Neural cell (in vitro differentiated cells): Measurements from ENCODE around the gene SLC5A5. TPM values are rescaled to one million over a fixed set of nuclear protein-coding genes. Genes with fewer than 3 reads are reported as not detected.

Source experiments
- H2AFZ ChIP-seq: fragments of 200-600, 300-800 bp; sonication (generic), shearing (Covaris generic); 2 replicates; pipeline ENCODE4 v1.6.0; 2014; ENCODE audit warnings: low read depth, mild to moderate bottlenecking, antibody characterized with exemption, low read length, moderate library complexity
- H3F3A ChIP-seq: fragments of 200-600 bp; shearing (Covaris generic); 2 replicates; pipeline ENCODE4 v1.6.1; 2016; ENCODE audit warnings: mild to moderate bottlenecking, moderate library complexity, mixed read lengths, antibody characterized with exemption, low read length; ENCODE audit not compliant: insufficient read depth, poor library complexity, severe bottlenecking
- H3K27ac ChIP-seq: fragments of 200-600, 300-800 bp; sonication (generic), shearing (Covaris generic); 2 replicates; pipeline ENCODE4 v1.5.1; 2014; ENCODE audit warnings: mild to moderate bottlenecking, low read length, moderate library complexity
- H3K27me3 ChIP-seq: fragments of 300-800, 200-600 bp; sonication (generic), shearing (Covaris generic); 2 replicates; pipeline ENCODE4 v1.6.0; 2014; ENCODE audit warnings: mild to moderate bottlenecking, low read depth, low read length, moderate library complexity; ENCODE audit not compliant: insufficient read depth
- H3K36me3 ChIP-seq: fragments of 300-800, 200-600 bp; sonication (generic), shearing (Covaris generic); 2 replicates; pipeline ENCODE4 v1.5.1; 2014; ENCODE audit warnings: mild to moderate bottlenecking, antibody characterized with exemption, low read length, moderate library complexity; ENCODE audit not compliant: insufficient read depth
- H3K4me2 ChIP-seq: fragments of 300-800, 200-600 bp; sonication (generic), shearing (Covaris generic); 2 replicates; pipeline ENCODE4 v1.6.0; 2014; ENCODE audit warnings: mild to moderate bottlenecking, low read length
- H3K4me3 ChIP-seq: fragments of 300-800, 200-600 bp; sonication (generic), shearing (Covaris generic); 2 replicates; pipeline ENCODE4 v1.5.1; 2014; ENCODE audit warnings: mild to moderate bottlenecking, low read length, moderate library complexity
- H3K79me2 ChIP-seq: fragments of 200-600 bp; shearing (Covaris generic); replicated peaks from 2 replicates; pipeline ENCODE4 v1.6.0; 2014; ENCODE audit warnings: mild to moderate bottlenecking, low read length, moderate library complexity; ENCODE audit not compliant: insufficient read depth
- H3K9ac ChIP-seq: fragments of 300-800, 200-600 bp; sonication (generic), shearing (Covaris generic); 2 replicates; pipeline ENCODE4 v1.6.1; 2016; ENCODE audit warnings: mild to moderate bottlenecking, low read length, mixed read lengths
- H3K9me2 ChIP-seq: fragments of 200-600 bp; shearing (Covaris generic); 2 replicates; pipeline ENCODE4 v1.6.1; 2016; ENCODE audit warnings: mild to moderate bottlenecking, low read length, mixed read lengths; ENCODE audit not compliant: insufficient read depth
- H3K9me3 ChIP-seq: fragments of 200-600, 300-800 bp; sonication (generic), shearing (Covaris generic); 2 replicates; pipeline ENCODE4 v1.6.1; 2016; ENCODE audit warnings: mild to moderate bottlenecking, mixed run types, low read length, moderate library complexity, mixed read lengths
- H4K20me1 ChIP-seq: fragments of 200-600 bp; shearing (Covaris generic); 2 replicates; pipeline ENCODE4 v1.6.1; 2016; ENCODE audit warnings: mild to moderate bottlenecking, mixed run types; ENCODE audit not compliant: insufficient read depth
- CTCF ChIP-seq: fragments of 450-650 bp; IDR thresholded peaks from 2 replicates; pipeline ENCODE4 v1.5.1; 2014; ENCODE audit warnings: antibody characterized with exemption, mild to moderate bottlenecking, moderate library complexity; ENCODE audit not compliant: poor library complexity, severe bottlenecking
- EP300 ChIP-seq: fragments of 450-650 bp; conservative IDR thresholded peaks from 2 replicates; pipeline ENCODE4 v1.6.1; 2014; ENCODE audit warnings: antibody characterized with exemption, mild to moderate bottlenecking, moderate library complexity; ENCODE audit not compliant: poor library complexity, severe bottlenecking
- EZH2 ChIP-seq: fragments of 200-600, 300-800 bp; shearing (Covaris generic), sonication (generic); IDR thresholded peaks from 2 replicates; pipeline ENCODE4 v1.6.1; 2014; ENCODE audit warnings: antibody characterized with exemption, low read length, borderline replicate concordance, mild to moderate bottlenecking; ENCODE audit not compliant: insufficient read depth, poor library complexity, severe bottlenecking
- MXI1 ChIP-seq: fragments of 450-650 bp; conservative IDR thresholded peaks from 2 replicates; pipeline ENCODE4 v1.6.1; 2014; ENCODE audit warnings: antibody characterized with exemption, mild to moderate bottlenecking; ENCODE audit not compliant: poor library complexity, severe bottlenecking
- POLR2AphosphoS5 ChIP-seq: IDR thresholded peaks from 2 replicates; pipeline ENCODE4 v1.6.1; 2012
- RAD21 ChIP-seq: fragments of 450-650 bp; conservative IDR thresholded peaks from 2 replicates; pipeline ENCODE4 v1.6.1; 2014; ENCODE audit warnings: antibody characterized with exemption, mild to moderate bottlenecking, moderate library complexity
- SMC3 ChIP-seq: fragments of 450-650 bp; conservative IDR thresholded peaks from 2 replicates; pipeline ENCODE4 v1.6.1; 2014; ENCODE audit warnings: antibody characterized with exemption, mild to moderate bottlenecking, moderate library complexity; ENCODE audit not compliant: poor library complexity
- TAF1 ChIP-seq: IDR thresholded peaks from 2 replicates; pipeline ENCODE4 v1.6.1; 2012; ENCODE audit warnings: low read depth
- polyA plus RNA-seq: library from polyadenylated mRNA; depleted of rRNA; stranded (reverse); fragments of >200 nt; gene quantifications from 2 replicates; pipeline ENCODE4 v1.2.3, GENCODE V29; 2014
- TF ChIP-seq, protein P1 (sequence below): IDR thresholded peaks from 2 replicates; pipeline ENCODE4 v1.6.1; 2012; ENCODE audit warnings: borderline replicate concordance

The SLC5A5 gene
- polyA plus RNA-seq, 1 donor from 2014 or later: not detected

DNA sequence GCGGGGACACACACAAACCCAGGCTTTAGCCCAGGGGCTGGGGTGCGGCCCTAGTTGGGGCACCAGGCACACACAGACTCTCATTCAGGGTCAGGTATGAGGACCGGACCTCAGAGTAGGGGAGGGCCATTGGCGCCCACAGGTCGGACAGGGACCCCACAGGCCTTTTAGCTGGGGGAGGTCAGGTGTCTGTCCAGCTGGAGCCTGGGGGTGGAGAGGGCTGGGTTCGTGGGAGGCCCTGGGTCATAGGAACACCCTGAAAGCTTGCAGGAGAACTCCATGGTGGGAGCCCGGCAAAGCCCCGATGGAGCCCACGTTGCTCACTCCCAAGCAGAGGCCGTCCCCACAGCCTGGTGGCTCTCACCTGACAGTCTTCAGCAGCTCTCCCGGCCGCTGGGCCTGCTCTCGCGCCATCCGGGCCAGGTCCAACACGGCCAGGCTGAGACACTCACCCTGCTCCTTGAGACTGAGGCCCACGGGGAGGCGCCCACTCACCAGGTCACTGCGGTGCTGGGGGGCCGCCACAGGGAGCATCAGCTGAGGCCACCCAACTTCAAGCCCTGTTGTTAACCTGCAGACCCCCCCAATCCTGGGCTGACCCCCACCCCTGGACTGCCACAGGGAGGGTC, 29.0 kb upstream of the SLC5A5 start:
- H3K27ac ChIP-seq: no peak overlapping the region
- no peak overlapping the region for H2AFZ ChIP-seq
- no peaks in the 10 kb centered on the region for H3K36me3 ChIP-seq
- H3K79me2 ChIP-seq: no peaks in the 10 kb centered on the region
- no peak for TF ChIP-seq SMC3
- no peak for TF ChIP-seq MXI1
- TF ChIP-seq CTCF: no peak
- no peak for TF ChIP-seq TAF1
- TF ChIP-seq POLR2AphosphoS5: no peak
- no peak for TF ChIP-seq EZH2
- TF ChIP-seq EP300: no peak
- H3K9me2 ChIP-seq: no peaks in the 10 kb centered on the region
- H3K4me2 ChIP-seq: no peak overlapping the region
- H3K4me3 ChIP-seq: no peak overlapping the region
- no peaks in the 10 kb centered on the region for H3K9me3 ChIP-seq
- no peaks in the 10 kb centered on the region for H4K20me1 ChIP-seq
- peaks cover 14% of the 10 kb centered on the region for H3K27me3 ChIP-seq
- no peak overlapping the region for H3K9ac ChIP-seq
- no peaks in the 10 kb centered on the region for H3F3A ChIP-seq

DNA sequence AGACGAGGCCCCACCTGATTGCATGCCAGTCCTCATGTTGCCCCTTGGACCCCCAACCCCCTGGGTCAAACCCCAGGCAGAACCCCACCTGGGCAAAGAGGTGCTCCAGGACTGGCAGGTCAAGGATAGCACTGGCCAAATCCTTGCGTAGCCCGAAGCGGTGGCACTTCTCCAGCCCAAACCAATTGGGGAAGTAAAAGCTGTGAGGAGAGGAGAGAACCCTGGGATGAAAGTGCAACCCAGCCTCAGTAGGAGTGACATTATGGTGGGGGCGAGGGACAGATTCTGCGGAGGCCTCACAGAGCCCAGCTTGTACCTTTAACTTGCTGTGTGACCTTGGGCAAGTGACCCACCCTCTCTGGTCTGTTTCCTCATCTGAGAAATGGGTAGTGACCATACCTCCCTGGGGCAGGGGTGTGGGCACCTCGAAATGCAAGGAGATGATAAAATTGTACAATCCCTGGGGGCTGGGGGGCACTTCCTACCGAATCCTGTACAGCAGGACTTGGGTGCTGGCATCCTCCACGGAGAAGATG, 28.4 kb upstream of the SLC5A5 start:
- H3K36me3 ChIP-seq: no peaks in the 10 kb centered on the region

More for the DNA sequence above, 28.4 kb upstream of the SLC5A5 start:
- Histone ChIP-seq H3K4me3 (no peak overlapping the region), H3K27me3 (peaks cover 14% of the 10 kb centered on the region), H3K4me2 (no peak overlapping the region), H3K79me2 (no peaks in the 10 kb centered on the region), H3K9me2 (no peaks in the 10 kb centered on the region), H3K9ac (no peak overlapping the region), H3K9me3 (no peaks in the 10 kb centered on the region), H3K27ac (no peak overlapping the region), H3F3A (no peaks in the 10 kb centered on the region), H2AFZ (no peak overlapping the region), H4K20me1 (no peaks in the 10 kb centered on the region)
- TF ChIP-seq, protein P1, sequence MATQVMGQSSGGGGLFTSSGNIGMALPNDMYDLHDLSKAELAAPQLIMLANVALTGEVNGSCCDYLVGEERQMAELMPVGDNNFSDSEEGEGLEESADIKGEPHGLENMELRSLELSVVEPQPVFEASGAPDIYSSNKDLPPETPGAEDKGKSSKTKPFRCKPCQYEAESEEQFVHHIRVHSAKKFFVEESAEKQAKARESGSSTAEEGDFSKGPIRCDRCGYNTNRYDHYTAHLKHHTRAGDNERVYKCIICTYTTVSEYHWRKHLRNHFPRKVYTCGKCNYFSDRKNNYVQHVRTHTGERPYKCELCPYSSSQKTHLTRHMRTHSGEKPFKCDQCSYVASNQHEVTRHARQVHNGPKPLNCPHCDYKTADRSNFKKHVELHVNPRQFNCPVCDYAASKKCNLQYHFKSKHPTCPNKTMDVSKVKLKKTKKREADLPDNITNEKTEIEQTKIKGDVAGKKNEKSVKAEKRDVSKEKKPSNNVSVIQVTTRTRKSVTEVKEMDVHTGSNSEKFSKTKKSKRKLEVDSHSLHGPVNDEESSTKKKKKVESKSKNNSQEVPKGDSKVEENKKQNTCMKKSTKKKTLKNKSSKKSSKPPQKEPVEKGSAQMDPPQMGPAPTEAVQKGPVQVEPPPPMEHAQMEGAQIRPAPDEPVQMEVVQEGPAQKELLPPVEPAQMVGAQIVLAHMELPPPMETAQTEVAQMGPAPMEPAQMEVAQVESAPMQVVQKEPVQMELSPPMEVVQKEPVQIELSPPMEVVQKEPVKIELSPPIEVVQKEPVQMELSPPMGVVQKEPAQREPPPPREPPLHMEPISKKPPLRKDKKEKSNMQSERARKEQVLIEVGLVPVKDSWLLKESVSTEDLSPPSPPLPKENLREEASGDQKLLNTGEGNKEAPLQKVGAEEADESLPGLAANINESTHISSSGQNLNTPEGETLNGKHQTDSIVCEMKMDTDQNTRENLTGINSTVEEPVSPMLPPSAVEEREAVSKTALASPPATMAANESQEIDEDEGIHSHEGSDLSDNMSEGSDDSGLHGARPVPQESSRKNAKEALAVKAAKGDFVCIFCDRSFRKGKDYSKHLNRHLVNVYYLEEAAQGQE: no peak
- TF ChIP-seq MXI1: no peak
- TF ChIP-seq EZH2: no peak
- no peak for TF ChIP-seq EP300
- no peak for TF ChIP-seq POLR2AphosphoS5
- no peak for TF ChIP-seq CTCF
- TF ChIP-seq SMC3: no peak
- no peak for TF ChIP-seq RAD21
- TF ChIP-seq TAF1: no peak
